GM18511 (cell line): ENCODE results near the gene PHAF1.

ENCODE experiments used
- ATAC-seq: cut with Tn5 transposase; IDR thresholded peaks from one replicate; pipeline ENCODE4 v1.9.1; 2021; ENCODE audit warnings: mild to moderate bottlenecking, moderate library complexity; ENCODE audit not compliant: unreplicated experiment

PHAF1 gene

GRCh38 chr16:67109407-67110135 is at the start of gene PHAF1:
PHAF1 (plus strand) TSS chr16:67109941; CDS start chr16:67110176, 235 bp downstream.
- ATAC-seq: peak; percentile 90

- ATAC-seq: no peak
These were observed 46.7 kb upstream of the PHAF1 start for GRCh38 chr16:67063008-67063407.

DNA sequence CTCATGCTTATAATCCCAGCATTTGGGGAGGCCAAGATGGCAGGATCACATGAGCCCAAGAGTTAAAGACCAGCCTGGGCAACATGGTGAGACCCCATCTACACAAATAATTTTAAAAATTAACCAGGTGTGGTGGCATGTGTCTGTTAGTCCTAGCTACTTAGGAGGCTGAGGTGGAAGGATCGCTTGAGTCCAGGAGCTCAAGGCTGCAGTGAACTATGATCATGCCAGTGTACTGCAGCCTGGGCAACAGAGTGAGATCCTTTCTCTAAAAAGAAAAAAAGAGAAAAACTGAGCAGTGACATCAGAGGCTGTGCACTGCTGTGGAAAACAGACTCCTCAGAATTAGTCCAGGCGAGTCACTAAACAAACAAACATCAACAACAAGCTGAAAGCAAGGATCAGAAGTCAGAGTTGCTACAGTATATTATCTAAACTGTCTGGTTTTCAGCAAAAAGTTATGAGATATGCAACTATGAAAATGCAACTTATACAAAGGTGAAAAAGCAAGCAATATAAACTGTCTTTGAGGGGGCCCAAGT is 41.5 kb upstream of the PHAF1 start:
- no peak for ATAC-seq

GRCh38 chr16:67071476-67072048 is 38.2 kb upstream of the PHAF1 start:
- no peak for ATAC-seq

- no peak for ATAC-seq
These were observed 34.4 kb upstream of the PHAF1 start for GRCh38 chr16:67075331-67075730.

DNA sequence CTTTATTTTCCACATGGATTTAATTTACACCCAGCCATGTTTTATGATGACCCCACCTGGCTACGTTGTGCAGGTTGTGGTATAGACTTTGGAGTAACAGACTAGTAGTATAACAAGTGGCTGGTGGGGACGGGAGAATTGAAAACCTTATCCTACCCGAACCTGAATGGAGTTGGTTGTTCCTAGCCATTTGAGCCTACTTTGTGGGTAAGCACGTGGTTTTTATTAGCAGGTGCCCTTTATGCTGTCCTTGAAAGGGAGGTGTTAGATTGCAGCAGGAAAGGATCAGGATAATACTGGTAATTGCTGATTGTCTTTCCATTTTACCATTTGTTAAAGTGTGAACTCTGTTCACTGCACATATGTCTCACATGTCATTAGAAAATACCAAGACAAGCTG is 31.9 kb upstream of the PHAF1 start:
- no peak for ATAC-seq

GRCh38 chr16:67082100-67082499 is 27.6 kb upstream of the PHAF1 start:
- no peak for ATAC-seq

- ATAC-seq: no peak
These were observed 26.9 kb upstream of the PHAF1 start for GRCh38 chr16:67082891-67083290.

DNA sequence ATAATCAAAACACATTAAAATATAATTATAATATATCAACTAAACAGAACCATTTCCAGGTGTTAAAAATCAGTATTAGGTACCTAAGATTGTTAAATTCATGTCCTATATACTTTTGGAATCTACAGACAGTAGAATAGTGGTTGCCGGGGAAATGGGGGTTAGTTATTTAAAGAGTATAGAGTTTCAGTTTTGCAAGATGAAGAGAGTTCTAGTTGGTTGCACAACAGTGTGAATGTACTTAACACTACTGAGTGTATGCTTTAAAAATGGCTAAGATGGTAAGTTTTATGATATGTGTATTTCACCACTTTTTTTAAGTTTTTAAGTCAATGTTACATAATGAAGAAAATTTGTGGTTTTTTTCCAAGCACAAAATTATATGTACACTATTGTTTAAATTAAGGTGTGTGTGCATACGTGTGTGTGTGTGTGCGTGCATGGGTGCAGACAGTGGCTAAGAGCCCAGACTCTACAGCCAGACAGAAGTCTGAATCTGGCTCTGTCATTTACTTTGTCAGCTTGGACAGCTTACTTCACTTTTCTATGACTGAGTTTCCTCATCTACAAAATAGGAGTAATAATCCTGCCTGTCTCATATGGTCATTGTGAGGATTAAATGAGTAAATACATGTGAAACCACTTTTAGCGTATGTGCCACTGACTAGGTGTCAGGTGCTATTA is 25.3 kb upstream of the PHAF1 start:
- ATAC-seq: peak; percentile 82

- no peak for ATAC-seq
These were observed 22.9 kb upstream of the PHAF1 start for GRCh38 chr16:67086822-67087221.

- no peak for ATAC-seq
These were observed 22.4 kb upstream of the PHAF1 start for GRCh38 chr16:67087291-67087690.

DNA sequence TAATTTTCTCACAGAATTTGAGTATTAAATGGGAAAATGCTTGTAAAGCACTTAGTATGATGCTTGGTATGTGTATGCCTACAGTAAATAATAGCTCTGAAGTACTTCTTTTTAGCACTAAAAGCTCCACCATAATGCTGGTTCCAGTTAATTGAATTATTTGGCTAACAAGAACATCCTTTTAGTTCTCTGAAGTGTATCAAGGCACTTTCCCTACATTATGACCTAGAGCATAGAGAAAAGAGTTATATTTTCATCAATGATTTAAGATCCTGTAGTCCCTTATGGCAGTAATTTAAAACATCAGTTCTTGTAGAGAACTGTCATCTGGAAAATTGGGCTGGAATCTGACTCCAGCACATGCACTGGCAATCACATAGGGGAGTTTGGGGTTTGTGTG is 21.9 kb upstream of the PHAF1 start:
- ATAC-seq: no peak

- no peak for ATAC-seq
These were observed 21.2 kb upstream of the PHAF1 start for GRCh38 chr16:67088551-67088950.

DNA sequence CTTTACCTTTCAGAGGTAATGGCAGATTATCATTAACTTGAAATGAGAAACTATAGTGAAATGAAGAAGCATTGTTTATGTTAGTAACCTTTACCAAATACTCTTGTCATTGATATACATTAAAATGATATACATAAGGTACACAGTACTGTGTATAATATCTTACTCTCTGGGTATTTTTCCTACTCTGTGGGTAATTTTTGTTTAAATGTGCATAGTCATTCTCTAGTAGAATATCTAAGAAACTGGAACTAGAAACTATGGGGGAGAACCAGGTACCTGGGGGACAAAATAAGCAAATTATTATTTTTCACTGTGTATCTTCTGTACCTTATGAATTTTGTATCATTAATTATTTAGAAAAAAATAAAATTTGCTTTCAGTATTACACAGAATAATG is 20.6 kb upstream of the PHAF1 start:
- no peak for ATAC-seq

GRCh38 chr16:67091906-67092566 is 17.7 kb upstream of the PHAF1 start:
- no peak for ATAC-seq

GRCh38 chr16:67093098-67093726 is 16.5 kb upstream of the PHAF1 start:
- ATAC-seq: no peak

DNA sequence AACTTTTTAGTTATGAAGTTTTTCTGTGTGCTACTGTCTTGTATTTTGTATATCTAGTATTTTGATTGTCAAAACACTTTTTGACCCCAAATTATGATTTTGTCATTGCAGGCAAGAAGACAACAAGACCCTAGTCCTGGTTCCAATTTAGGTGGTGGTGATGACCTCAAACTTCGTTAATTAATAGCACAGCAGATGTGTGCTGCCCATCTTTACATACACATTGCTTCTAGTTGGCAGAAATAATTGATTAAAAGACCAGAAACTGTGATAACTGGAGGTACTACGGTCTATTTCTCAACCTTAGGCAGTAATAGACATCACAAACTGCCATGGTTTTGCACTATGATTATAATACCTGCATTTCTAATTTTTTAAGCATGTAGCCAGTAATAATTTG is 11.1 kb upstream of the PHAF1 start:
- no peak for ATAC-seq

- no peak for ATAC-seq
These were observed 9.0 kb upstream of the PHAF1 start for GRCh38 chr16:67100569-67101310.

DNA sequence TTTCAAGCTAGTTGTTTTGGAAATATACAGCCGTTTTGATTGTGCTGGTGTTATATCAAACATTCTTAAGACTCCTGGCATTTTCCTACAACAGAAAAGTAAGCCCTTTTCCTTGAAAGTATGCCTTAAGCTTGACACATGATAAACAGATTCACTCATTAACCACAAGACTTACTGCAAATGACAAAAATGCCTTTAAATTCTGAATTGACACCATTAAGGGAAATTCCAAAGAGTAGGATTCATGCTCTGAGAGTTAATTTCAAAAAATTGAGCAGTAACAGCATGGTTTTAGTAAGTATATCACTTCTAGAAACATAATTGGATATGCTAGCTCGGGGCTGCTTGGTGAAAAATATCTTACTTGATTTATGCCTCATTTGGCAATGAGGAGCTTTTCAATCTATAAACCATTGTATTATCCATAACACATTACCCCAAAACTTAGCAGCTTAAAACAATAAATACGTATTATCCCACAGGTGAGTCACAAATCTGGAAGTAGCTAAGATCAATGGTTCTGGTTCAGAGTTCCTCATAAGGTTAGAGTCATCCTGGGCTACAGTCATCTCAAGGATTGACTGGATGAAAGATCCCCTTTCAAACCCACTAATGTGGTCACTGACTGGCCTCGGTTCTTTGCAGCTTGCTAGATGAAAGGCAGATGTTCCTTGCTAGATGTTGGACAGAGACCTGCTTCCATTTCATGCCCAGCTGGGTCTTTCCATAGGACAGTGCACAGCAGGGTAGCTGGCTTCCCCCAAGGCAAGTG is 8.2 kb upstream of the PHAF1 start:
- no peak for ATAC-seq
